Loucy (cell line): Measurements from ENCODE around the gene CCDC63.

Source experiments
- EZH2phosphoT487 ChIP-seq: fragments of 200-600 bp; IDR thresholded peaks from 2 replicates; pipeline ENCODE4 v1.6.1; 2018; ENCODE audit warnings: antibody characterized with exemption, mild to moderate bottlenecking, moderate library complexity, borderline replicate concordance
- TF ChIP-seq, protein P1 (sequence below): fragments of 200-600 bp; sonication (generic); conservative IDR thresholded peaks from 2 replicates; pipeline ENCODE4 v1.5.1; 2014; ENCODE audit warnings: mild to moderate bottlenecking, antibody characterized with exemption, low read length

DNA sequence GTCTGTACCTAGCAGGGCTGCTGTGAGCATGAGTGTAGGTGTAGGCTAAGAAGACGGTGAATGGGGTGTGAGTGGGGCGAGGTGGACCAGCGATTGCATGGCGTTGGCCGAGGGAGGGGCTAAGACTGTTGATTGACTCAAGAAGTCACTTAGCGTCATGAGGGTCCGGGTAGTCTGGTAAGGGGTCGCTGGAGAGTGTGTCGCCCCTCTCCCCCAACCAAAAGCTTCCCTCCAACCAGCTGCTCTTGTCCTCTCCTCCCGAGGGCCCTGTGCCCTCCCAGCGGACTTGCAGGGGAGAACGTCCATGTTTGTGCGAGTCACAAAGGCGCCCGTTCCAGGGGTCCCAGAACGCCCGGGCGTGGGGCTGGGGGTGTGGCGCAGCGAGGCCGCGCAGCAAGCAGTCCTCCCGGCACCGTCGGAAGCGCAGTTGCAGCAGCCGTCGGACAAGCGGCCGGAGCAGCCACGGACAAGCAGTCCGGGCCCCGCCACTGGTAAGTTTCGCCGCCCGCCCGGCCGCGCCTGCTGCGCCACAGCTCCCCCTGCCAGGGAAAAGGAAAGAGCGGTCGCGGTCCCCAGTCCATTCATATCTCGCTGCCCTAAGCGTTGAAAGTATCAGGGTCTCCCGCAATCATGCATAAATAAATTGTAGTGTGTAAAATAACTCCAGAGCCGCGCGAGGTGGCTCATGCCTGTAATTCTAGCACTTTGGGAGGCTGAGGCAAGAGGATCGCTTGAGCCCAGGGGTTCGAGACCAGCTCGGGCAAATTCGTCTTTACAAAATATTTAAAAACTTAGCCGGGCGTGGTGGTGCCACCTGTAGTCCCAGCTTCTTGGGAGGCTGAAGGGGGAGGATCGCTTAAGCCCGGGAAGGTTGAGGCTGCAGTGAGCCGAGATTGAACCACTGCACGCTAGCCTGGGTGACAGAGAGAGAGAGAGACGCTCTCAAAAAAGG is at the start of gene CCDC63:
- TF ChIP-seq, protein P1, sequence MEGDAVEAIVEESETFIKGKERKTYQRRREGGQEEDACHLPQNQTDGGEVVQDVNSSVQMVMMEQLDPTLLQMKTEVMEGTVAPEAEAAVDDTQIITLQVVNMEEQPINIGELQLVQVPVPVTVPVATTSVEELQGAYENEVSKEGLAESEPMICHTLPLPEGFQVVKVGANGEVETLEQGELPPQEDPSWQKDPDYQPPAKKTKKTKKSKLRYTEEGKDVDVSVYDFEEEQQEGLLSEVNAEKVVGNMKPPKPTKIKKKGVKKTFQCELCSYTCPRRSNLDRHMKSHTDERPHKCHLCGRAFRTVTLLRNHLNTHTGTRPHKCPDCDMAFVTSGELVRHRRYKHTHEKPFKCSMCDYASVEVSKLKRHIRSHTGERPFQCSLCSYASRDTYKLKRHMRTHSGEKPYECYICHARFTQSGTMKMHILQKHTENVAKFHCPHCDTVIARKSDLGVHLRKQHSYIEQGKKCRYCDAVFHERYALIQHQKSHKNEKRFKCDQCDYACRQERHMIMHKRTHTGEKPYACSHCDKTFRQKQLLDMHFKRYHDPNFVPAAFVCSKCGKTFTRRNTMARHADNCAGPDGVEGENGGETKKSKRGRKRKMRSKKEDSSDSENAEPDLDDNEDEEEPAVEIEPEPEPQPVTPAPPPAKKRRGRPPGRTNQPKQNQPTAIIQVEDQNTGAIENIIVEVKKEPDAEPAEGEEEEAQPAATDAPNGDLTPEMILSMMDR, result peak; percentile 52
- TF ChIP-seq EZH2phosphoT487, result no peak
